Myocyte (in vitro differentiated cells): ENCODE measurements around the gene AADACL3. TPM values are rescaled to one million over a fixed set of nuclear protein-coding genes. Genes with fewer than 3 reads are reported as not detected.
"Not testable (repeated sequence)": the region's sequence is repeated elsewhere in the genome, so short reads cannot be mapped to it uniquely, and the experiment has no call there.

Experiments used
- DNase-seq: peaks from one replicate; pipeline ENCODE4 v3.0.0-alpha.2; 2012; ENCODE audit warnings: low read depth
- polyA plus RNA-seq: library from polyadenylated mRNA; unstranded; fragments of >200 nt; gene quantifications from one replicate; pipeline ENCODE4 v1.2.1, GENCODE V29; 2012; ENCODE audit warnings: missing spikeins
- total RNA-seq: library from RNA; depleted of rRNA; stranded (reverse); fragments of >200 nt; gene quantifications from 2 replicates; pipeline ENCODE4 v1.2.3, GENCODE V29; 2014

AADACL3 gene, protein sequence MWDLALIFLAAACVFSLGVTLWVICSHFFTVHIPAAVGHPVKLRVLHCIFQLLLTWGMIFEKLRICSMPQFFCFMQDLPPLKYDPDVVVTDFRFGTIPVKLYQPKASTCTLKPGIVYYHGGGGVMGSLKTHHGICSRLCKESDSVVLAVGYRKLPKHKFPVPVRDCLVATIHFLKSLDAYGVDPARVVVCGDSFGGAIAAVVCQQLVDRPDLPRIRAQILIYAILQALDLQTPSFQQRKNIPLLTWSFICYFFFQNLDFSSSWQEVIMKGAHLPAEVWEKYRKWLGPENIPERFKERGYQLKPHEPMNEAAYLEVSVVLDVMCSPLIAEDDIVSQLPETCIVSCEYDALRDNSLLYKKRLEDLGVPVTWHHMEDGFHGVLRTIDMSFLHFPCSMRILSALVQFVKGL
- total RNA-seq: not detected in 2 replicates
- not detected for polyA plus RNA-seq

DNA sequence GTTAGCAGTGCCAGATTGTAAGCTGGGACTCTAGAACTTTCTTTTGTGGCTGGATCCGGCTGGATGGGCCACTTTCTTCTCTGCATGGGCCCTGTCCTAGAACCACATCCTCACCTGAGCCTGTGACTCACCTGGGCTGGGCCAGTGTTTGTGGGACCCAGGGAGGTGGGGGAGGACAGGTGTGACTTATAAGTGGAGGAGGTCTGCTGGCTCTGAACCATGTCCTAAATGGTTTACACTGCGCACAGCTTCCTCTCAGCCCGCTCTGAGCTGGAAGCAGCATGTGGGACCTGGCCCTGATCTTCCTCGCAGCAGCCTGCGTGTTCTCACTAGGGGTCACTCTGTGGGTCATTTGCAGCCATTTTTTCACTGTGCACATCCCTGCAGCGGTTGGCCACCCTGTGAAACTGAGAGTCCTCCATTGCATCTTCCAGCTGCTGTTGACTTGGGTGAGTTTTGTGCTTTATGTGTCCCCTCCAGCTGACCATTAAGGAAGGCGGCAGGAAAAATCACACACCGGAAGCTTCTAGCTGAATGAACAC lies at the start of gene AADACL3:
AADACL3 (plus strand) TSS at position 215 of the 542 bp plus-strand sequence; CDS start at position 282, 67 bp downstream.
- no peak for DNase-seq

DNA sequence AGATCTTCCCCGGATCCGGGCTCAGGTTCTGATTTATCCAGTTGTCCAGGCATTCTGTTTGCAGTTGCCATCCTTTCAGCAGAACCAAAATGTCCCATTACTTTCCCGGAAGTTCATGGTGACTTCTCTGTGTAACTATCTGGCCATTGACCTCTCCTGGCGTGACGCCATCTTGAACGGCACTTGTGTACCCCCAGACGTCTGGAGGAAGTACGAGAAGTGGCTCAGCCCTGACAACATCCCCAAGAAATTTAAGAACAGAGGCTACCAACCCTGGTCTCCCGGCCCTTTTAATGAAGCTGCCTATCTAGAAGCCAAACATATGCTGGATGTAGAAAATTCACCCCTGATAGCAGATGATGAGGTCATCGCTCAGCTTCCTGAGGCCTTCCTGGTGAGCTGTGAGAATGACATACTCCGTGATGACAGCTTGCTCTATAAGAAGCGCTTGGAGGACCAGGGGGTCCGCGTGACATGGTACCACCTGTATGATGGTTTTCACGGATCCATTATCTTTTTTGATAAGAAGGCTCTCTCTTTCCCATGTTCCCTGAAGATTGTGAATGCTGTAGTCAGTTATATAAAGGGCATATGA lies 49.7 kb upstream of the AADACL3 start:
- DNase-seq: no peak

DNA sequence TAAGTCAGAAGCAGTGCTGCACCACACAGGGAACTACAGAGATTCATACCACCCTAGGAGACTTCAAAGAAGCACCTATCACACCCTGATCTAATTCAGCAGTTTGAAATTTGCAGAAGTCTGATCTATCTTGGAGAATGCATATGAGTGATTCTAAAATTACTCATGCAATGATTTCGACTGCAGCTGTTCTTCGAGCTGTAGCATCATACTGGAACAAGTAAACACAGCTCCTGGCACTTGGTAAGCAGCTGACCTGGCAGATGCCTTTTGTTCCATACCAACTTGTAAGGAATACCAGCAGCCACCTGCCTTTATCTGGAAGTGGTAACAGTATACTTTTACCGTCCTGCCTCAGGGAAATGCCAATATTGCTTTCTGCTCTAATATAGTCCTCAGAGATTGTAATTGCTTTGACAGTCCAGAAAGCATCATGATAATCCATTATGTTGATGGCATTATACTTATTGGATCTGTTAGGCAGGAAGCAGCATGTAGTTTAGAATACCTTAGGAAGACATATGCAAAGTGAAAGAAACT lies 46.3 kb upstream of the AADACL3 start:
- DNase-seq: peak; percentile 81

DNA sequence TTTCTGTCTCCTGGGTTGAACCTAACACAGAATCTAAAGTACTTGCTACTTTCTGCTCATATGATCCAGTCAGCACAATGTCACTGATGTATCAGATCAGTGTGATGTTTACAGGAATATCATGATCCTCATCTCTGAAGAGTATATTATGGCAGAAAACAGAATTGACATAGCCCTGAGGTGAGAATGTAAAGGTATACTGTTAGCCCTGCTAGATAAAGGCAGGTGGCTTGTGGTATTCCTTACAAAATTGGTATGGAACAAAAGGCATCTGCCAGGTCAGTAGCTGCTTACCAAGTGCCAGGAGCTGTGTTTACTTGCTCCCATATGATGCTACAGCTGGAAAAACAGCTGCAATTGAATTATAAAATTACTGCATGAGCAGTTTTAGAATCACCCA lies 41.6 kb upstream of the AADACL3 start:
- no peak for DNase-seq

DNA sequence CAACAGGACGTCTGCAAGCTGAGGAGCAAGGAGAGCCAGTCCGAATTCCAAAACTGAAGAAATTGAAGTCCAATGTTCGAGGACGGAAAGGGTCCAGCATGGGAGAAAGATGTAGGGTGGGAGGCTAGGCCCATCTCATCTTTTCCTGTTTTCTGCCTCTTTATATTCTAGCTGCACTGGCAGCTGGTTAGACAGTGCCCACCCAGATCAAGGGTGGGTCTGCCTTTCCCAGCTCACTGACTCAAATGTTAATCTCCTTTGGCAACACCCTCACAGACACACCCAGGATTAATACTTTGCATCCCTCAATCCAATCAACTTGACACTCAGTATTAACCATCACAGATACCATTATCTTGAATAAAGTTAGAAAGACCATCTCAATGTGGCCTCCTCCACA lies 39.8 kb upstream of the AADACL3 start:
- DNase-seq: not testable (repeated sequence)

DNA sequence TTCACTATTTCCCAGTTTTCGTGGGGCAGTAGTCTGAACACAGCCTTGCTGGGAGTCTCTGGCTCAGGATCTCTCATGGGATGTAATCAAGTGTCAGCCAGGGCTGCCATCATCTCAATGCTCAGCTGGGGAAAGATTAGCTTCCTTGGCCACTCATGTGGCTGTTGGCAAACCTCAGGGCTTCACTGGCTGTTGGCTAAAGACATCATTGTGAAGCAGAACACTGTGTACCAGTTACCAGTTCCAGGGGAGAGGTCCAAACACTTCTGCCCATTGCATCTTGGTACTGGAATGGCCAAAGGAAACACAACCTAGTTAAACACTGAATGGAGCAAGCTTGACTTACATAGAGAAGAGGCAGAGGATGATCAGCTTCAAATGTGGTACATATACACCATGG lies 38.3 kb upstream of the AADACL3 start:
- no peak for DNase-seq

DNA sequence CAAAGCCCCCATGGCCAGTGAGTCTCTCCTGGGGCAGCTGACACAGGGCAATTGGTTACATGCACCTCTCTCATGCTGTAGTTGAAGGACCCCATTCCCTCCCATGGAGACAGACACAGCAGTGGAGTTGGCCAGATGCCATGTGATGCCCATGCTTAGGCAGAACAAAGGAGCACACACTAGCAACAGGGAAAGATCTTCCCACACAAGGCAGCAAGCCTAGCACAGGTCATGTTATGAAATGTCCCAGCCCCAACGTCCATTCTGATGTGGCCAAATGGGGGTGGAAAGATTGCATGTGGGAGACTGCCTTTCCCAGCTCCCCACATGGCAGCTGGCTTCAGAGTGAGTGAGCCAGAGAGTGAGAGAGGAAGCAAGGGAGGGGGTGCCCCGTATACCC lies 37.6 kb upstream of the AADACL3 start:
- peak; percentile 24 for DNase-seq

DNA sequence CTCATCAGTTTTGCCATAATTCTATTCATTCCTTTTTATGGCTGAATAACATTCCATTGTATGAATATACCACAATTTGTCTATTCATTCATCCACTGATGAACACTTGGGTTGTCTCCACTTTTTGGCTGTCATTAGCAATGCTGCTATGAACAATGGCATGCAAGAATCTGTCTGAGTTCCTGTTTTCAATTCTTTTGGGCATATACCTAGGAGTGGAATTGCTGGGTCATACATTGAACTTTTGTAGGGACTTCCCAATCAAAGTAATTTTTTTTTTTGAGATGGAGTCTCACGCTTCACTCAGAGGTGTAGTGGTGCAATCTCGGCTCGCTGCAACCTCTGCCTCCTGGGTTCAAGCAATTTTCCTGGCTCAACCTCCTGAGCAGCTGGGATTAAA lies 37.1 kb upstream of the AADACL3 start:
- DNase-seq: no peak

DNA sequence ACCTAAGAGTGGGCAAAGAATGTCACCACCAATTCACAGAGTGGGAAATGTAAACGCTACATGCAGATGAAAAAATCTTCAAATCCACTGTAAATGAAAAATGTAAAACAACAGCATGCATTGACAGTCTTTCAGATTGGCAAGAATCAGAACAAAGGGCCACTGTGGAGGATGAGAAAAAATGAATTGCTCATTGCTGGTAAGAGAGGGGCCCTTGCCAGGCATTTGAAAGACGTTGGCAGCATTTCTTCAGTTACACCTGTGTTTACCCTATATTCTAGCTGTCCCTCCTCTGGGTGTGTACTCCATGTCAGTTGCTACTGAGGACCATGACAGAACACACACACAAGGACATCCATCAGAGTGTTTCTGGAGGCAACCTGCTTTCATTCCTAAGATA lies 25.8 kb upstream of the AADACL3 start:
- DNase-seq: no peak

DNA sequence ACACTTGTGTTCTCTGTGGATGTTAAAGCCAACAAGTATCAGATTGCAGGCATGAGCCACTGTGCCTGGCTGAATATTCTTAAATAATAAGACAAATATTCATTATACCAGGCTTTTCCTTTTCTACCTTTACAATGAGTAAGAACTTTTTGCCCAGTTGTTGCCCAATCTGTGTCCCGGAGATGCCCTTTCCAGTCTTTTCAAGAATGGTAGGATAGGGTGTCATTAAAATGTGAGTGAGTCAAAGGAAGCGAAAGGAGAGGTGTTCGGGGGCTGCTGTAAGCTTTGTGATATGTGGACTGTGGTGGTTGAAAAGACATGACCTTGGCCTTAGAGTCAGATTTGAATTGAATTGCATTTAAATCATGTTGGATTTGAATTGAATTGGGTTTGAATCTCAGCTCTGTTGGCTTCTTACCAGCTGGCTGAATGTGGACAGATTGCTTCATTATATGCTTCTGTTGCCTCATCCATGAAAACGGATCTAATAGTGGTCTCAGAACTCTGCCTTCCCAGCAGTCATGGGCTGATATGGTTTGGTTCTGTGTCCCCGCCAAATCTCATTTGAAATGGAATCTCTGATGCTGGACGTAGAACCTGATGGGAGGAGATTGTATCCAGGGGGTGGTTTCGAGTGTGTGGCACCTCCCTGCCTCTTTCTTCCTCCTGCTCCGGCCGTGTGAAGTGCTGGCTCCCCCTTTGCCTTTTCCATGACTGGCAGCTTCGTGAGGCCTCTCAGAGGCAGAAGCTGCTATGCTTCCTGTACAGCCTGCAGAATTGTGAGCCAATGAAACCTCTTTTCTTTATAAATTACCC lies 22.7 kb upstream of the AADACL3 start:
- peak; percentile 2 for DNase-seq

DNA sequence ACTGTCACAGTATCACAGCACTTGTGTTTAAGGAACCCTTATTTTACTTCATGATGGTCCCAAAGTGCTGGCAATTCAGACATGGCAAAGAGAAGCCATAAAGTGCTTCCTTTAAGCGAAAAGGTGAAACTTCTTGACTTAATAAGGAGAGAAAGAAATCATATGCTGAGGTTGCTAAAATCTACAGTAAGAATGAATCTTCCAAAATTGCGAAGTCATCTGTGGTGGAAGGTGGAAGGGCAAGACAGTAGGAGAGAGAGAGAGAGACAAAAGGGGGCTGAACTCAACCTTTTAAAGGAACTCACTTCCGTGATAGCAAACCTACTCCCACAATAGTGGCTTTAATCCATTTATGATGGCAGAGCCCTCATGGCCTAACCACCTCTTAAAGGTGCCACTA lies 19.3 kb upstream of the AADACL3 start:
- no peak for DNase-seq

DNA sequence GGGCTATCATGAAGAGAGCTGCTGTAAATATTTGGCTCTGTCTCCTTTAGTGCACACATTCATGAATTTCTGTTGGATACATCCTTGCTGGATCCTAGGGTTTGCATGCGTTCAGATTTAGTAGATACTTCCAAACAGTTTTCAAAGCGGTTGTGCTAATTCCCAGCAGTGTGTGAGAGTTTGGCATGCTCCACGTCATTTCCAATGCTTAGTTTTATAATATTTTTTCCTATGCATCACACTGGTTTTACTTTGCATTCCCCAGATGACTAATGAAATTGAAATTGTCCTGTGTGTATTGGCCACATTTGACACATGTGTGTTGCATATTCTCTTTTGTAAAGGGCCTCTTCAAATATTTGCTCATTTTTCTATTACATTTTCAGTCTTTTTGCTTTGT lies 18.5 kb upstream of the AADACL3 start:
- no peak for DNase-seq

DNA sequence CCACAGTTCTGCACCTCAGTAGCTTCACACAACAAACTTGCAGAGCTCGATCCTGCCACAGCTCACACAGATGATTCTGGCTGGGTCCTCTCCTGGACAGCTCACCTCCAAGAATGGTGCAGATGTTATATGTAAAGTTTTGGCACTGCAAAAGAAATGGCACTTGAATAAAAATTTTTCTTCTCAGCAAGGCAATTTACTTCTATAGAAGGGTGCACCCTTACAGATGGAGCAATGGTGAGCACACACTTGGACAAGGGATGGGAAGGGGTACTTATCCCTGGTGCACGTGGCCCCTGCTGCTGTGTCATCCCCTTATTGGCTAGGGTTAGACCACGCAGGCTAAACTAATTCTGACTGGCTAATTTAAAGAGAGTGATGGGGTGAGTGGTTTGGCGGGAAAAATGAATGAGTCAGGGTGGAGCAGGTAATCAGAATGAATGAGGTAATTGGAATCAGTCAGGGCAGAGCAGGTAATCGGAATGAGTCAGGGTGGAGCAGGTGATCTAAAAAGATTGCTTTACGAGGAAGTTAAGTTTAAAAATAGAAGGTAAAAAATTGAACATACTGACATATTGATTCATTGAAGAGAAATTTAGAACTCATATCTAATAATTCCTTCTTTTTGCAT lies 12.0 kb upstream of the AADACL3 start:
- no peak for DNase-seq

DNA sequence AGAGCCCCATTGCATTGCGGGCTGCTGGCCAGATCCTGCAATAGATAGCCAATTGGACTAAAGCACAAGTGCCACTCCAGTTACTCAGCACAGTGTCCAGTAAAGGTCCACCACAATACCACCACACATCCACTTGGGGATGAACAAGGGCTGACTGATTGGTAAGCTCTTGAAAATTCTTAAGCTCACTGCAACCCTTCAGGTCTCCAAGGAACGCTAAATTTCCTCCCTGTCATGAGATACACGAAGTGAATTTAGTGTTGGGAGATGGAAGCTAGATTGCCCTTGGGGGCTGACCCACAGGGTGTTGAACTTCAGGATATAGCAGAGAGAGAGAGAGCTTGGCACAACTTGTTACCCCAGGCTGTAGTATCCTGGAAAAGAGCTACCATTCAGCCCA lies 9.8 kb upstream of the AADACL3 start:
- peak; percentile 11 for DNase-seq

DNA sequence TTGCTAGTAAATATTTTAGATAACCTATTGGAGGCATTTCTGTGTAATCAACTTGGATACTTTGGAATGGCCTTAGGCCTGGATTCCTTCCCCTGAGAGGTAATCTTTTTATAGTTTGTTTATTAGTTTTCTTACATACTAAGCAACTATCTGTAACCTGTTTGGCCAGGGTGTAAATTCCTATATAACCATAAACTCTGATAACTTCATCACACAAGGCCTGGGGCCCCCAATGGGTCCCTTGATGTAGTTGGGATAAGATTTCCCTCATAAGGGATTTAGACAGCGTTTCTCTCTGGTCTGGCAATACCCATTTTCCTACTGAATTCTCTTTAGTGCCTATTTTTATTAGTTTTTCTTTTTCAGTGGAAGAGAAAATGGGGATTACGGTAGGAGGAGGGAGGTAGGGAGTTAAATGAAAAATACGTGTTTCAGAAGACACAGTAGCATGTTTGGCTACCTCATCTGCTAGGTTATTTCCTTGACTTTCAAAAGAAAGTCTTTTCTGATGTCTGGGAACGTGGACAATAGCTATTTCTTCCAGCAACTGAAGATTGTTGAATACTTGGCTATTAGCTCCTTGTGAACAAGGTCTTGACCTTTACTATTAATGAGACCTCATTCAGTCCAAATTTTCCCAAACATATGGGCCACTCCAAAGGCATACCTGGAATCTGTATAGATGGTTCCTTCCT lies 7.4 kb upstream of the AADACL3 start:
- no peak for DNase-seq

DNA sequence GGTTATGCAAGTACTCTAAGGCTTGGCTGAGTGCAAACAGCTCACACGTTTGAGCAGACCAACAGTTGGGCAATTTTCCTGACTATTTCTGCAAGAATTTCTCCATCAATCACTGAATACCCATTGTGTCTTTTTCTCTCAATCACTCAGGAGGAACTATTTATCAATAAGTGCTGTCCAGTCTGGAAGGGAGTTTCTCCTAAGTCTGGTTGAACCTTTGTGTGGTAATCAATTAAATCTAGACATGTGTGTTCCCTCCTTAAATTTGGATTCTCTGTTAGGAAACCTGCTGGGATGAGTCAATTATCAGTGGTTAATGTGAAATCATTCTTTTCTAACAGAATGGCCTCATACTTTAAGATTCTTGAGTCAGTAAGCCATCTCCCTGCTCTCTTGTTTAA lies 6.8 kb upstream of the AADACL3 start:
- no peak for DNase-seq

DNA sequence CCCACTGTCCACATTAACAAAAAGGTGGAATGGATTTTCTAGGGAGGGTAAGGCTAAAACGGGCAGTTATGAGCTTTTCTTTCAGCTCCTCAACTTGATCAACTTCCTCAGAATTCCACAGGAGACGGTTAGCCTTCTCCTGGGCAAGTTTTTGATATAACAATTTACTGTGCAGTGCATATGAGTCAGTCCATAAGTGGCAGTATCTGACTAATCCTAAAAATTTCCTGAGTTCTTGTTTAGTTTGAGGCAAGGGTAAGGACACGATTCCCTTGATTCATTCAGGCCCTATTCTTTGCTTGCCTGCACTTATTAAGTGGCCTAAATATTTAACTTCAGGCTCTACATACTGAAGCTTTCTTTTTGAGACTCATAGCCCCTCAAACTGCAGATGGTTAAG lies 6.2 kb upstream of the AADACL3 start:
- no peak for DNase-seq

DNA sequence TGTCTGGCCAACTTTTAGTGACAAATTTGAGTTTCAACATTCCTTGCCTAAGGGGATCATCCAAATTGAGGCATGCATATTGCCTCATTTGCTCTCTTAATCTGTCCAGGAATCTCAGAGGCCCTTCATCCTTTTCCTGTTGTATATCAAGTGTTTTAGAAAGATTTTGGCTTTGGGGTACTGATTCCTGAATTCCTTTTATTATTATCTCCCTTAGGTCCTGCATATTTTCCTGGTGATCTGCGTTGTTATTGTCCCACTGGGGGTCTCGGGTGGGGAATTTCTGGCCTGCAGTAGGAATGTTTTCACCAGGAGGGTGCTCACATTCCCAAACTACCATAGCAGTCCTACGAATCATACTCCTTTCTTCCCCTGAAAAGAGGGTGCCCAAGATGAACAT lies 4.4 kb upstream of the AADACL3 start:
- DNase-seq: no peak

DNA sequence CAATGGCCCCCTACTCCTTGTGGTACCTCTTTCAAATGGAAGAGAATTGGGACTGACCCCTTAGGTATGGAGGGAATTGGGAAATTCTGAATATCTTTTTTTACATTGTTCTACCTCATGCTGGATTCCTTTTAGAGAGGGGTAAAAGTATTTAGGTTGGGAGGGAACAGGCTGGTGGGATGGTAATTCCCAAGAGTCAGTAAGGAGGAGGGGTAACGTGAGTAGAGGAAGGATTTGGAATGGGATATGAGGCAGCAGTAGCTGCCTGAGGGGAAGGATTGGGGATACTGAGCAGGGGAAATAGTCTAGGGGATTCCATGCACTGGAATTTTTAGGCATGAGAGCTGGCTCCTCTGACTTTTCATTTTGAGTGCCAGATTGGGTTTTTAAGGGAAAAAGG lies 3.8 kb upstream of the AADACL3 start:
- DNase-seq: no peak

DNA sequence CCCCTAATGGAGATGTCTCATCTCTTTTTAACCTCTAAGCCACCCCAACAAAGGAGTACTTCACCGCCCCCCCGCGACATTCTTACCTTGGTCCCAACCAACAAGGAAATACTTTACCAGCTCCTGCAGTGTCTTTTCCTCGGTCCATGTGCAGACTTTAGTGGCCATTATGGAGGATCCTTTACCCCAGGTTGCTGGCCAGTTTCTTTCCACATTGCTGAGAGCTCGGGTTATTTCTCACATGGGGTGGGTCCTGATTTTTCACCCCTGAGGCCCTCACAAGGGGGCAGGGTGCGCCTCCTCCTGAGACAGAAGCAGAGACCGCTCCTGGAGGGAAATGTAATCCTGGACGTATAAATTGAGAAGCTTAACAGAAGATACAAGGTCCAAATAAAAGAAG lies 3.0 kb upstream of the AADACL3 start:
- no peak for DNase-seq
